ENCODE results near the gene NPTX1.

The NPTX1 gene

GRCh38 chr17:80477647-80478478 is 1.5 kb upstream of the NPTX1 start:
- DNase-seq = no peak

- no peak for DNase-seq
Measured at GRCh38 chr17:80476877-80477646, 655 bp upstream of the NPTX1 start.

GRCh38 chr17:80474961-80475909 is 1.2 kb downstream of the NPTX1 start:
- no peak for DNase-seq

- no peak for DNase-seq
Measured at GRCh38 chr17:80474231-80474960, 2.0 kb downstream of the NPTX1 start.

GRCh38 chr17:80473701-80474100 is 2.7 kb downstream of the NPTX1 start:
- DNase-seq = no peak

GRCh38 chr17:80472996-80473395 is 3.4 kb downstream of the NPTX1 start:
- DNase-seq = no peak

- DNase-seq = no peak
Measured at GRCh38 chr17:80471922-80472321, 4.5 kb downstream of the NPTX1 start.

GRCh38 chr17:80470603-80471002 is 5.8 kb downstream of the NPTX1 start:
- DNase-seq = no peak

- DNase-seq = no peak
Measured at GRCh38 chr17:80469667-80470066, 6.7 kb downstream of the NPTX1 start.

GRCh38 chr17:80468781-80469493 is 7.5 kb downstream of the NPTX1 start:
- no peak for DNase-seq

- DNase-seq = no peak
Measured at GRCh38 chr17:80468242-80468641, 8.2 kb downstream of the NPTX1 start.

- no peak for DNase-seq
Measured at GRCh38 chr17:80466188-80466705, 10.2 kb downstream of the NPTX1 start.

GRCh38 chr17:80465327-80465974 is 11.0 kb downstream of the NPTX1 start:
- no peak for DNase-seq

- no peak for DNase-seq
Measured at GRCh38 chr17:80464486-80464885, 11.9 kb downstream of the NPTX1 start.

GRCh38 chr17:80463784-80464400 is 12.5 kb downstream of the NPTX1 start:
- DNase-seq = no peak

- DNase-seq = no peak
Measured at GRCh38 chr17:80461528-80462160, 14.8 kb downstream of the NPTX1 start.

GRCh38 chr17:80460429-80460834 is 16.0 kb downstream of the NPTX1 start:
- DNase-seq = no peak

GRCh38 chr17:80459234-80459633 is 17.2 kb downstream of the NPTX1 start:
- no peak for DNase-seq

- no peak for DNase-seq
Measured at GRCh38 chr17:80458016-80458415, 18.4 kb downstream of the NPTX1 start.
